Measurements from ENCODE around the gene AMDHD1. TPM values are rescaled to one million over a fixed set of nuclear protein-coding genes. Genes with fewer than 3 reads are reported as not detected.

The AMDHD1 gene
- total and polyA plus RNA-seq, 10 of the 15 experiments (the other 5 are each of a cell fraction or from before 2014, with no cell fraction given) = 0.04 to 0.28 (median 0.13) TPM; not detected in 4

DNA sequence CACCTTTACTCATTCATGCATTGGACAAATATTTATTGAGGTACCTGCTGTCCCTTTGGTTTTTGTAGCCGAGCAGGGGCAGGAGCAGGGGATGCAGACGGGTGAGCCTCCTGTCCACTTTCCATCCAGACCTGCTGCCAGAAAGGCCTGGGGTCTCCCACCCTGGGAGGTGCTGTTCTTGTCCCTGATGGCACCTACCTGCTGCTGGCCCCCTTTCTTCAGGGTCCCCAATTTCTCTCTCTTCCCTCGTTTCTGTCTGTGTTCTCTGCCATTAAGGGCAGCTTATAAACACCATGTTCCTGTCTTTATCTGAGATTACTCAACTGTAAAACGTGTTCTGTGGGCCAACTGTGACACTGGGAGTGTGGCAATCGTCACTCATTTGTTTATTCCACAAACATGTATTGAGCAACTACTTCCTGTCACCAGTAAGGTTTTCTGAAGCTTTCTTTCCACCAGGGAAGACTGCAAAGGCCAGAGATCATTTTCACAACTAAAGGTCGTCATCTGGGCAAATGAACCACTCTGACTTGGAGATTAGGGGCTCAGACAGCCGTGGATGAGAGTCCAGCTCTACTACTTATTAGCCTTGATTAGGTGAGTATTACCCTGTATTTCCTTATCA, 53.0 kb downstream of the AMDHD1 start, which contains the start of gene HAL:
TSS of gene HAL (minus strand) at position 311 of the 625 bp plus-strand sequence. CDS start 434 bp downstream, outside the sequence.
- Histone ChIP-seq H3K9me3 (replicated peaks; ENCODE audit: control insufficient read depth, insufficient read depth, low read length) (no peaks in the 10 kb centered on the region), H3K4me2 (ENCODE audit: control insufficient read depth, insufficient read depth) (no peak within 1 kb of the TSS), H3K9ac (ENCODE audit: control insufficient read depth, insufficient read depth, low read length) (no peak within 1 kb of the TSS), H3K36me3 (ENCODE audit: control insufficient read depth in 2 of 2, insufficient read depth in 2 of 2, low read length in 1 of 2) (no peaks in the 10 kb centered on the region), H4K20me1 (ENCODE audit: control insufficient read depth, insufficient read depth) (no peaks in the 10 kb centered on the region), H2AFZ (ENCODE audit: control insufficient read depth, low read depth, low read length) (no peak within 1 kb of the TSS), H3K27ac (ENCODE audit: control insufficient read depth, insufficient read depth) (no peak within 1 kb of the TSS), H3K79me2 (ENCODE audit: control insufficient read depth, insufficient read depth, low read length) (no peaks in the 10 kb centered on the region), H3K27me3 (replicated peaks in 1 of 2; ENCODE audit: control insufficient read depth in 2 of 2, insufficient read depth in 2 of 2, low read length in 1 of 2) (no peaks in the 10 kb centered on the region), H3K4me3 (no peak within 1 kb of the TSS), H3K4me1 (ENCODE audit: control insufficient read depth, insufficient read depth, low read length) (no peaks in the 10 kb centered on the region)
- FAIRE-seq = no peak
- in situ Hi-C loops (cut with MboI) = no loop called here
- RAD21 ChIA-PET (ENCODE audit: unreplicated experiment) = interaction anchor here (1.3 kb wide), 1 partner anchor 77 kb away, joined by 5 read pairs; no protein-coding TSS in a partner anchor
- CTCF ChIA-PET = interaction anchor here (1.1 to 6.8 kb wide), 3 partner anchors 10 to 78 kb away, joined by 3 to 116 read pairs (median 3); no protein-coding TSS in a partner anchor
- BruUV-seq (replicated peaks) = no TSS peak
- POLR2A ChIA-PET = no interaction called here
- intact Hi-C loops (cut with micrococcal nuclease; ENCODE audit: unreplicated experiment) = no loop called here
- TF ChIP-seq RAD21 (IDR thresholded peaks at IDR 0.05; ENCODE audit: insufficient read depth, low read depth, low read length) (no peak), SIN3A (IDR thresholded peaks at IDR 0.05; ENCODE audit: low read depth, low read length) (no peak), CBFB (IDR thresholded peaks at IDR 0.05; ENCODE audit: low read depth) (no peak), YBX1 (IDR thresholded peaks at IDR 0.05) (no peak), NBN (IDR thresholded peaks at IDR 0.05) (no peak), SREBF1 (IDR thresholded peaks at IDR 0.05; ENCODE audit: low read length) (no peak), SREBF2 (IDR thresholded peaks at IDR 0.05; ENCODE audit: low read length) (no peak), POLR2A (IDR thresholded peaks at IDR 0.05; ENCODE audit: low read depth, low read length) (no peak), GABPA (IDR thresholded peaks at IDR 0.05; ENCODE audit: low read depth) (no peak), NR2F1 (conservative IDR thresholded peaks at IDR 0.05) (no peak), WRNIP1 (IDR thresholded peaks at IDR 0.05; ENCODE audit: borderline replicate concordance, low read depth, low read length) (no peak)
- TF ChIP-seq, protein P1, sequence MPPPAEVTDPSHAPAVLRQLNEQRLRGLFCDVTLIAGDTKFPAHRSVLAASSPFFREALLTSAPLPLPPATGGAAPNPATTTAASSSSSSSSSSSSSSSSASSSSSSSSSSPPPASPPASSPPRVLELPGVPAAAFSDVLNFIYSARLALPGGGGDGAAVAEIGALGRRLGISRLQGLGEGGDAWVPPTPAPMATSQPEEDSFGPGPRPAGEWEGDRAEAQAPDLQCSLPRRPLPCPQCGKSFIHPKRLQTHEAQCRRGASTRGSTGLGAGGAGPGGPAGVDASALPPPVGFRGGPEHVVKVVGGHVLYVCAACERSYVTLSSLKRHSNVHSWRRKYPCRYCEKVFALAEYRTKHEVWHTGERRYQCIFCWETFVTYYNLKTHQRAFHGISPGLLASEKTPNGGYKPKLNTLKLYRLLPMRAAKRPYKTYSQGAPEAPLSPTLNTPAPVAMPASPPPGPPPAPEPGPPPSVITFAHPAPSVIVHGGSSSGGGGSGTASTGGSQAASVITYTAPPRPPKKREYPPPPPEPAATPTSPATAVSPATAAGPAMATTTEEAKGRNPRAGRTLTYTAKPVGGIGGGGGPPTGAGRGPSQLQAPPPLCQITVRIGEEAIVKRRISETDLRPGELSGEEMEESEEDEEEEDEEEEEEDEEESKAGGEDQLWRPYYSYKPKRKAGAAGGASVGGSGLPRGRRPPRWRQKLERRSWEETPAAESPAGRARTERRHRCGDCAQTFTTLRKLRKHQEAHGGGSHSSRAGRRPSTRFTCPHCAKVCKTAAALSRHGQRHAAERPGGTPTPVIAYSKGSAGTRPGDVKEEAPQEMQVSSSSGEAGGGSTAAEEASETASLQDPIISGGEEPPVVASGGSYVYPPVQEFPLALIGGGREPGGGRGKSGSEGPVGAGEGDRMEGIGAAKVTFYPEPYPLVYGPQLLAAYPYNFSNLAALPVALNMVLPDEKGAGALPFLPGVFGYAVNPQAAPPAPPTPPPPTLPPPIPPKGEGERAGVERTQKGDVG (CRISPR knock-in tag; IDR thresholded peaks at IDR 0.05) = no peak
- TF ChIP-seq, protein P2, sequence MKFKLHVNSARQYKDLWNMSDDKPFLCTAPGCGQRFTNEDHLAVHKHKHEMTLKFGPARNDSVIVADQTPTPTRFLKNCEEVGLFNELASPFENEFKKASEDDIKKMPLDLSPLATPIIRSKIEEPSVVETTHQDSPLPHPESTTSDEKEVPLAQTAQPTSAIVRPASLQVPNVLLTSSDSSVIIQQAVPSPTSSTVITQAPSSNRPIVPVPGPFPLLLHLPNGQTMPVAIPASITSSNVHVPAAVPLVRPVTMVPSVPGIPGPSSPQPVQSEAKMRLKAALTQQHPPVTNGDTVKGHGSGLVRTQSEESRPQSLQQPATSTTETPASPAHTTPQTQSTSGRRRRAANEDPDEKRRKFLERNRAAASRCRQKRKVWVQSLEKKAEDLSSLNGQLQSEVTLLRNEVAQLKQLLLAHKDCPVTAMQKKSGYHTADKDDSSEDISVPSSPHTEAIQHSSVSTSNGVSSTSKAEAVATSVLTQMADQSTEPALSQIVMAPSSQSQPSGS (IDR thresholded peaks at IDR 0.05; ENCODE audit: low read length) = no peak
- DNase-seq (ENCODE audit: low read depth, low spot score) = no peak
- 35% methylated on average over 7 of the region's 7 CpGs for WGBS (ENCODE audit: insufficient coverage, insufficient replicate concordance, low lambda C conversion rate, missing lambda C conversion rate)
- SMC1A ChIA-PET (ENCODE audit: uncharacterized antibody, unreplicated experiment) = interaction anchor here (0.5 to 2.2 kb wide), 2 partner anchors 79 to 844 kb away, joined by 4 to 8 read pairs; no protein-coding TSS in a partner anchor
- ATAC-seq = no peak

Data from GM12878 (cell line).